Hepatocyte (in vitro differentiated cells): ENCODE results near the gene FANCI.

Experiments used
- EZH2 ChIP-seq: fragments of 200-600 bp; sonication (generic); IDR thresholded peaks from 2 replicates; pipeline ENCODE4 v1.6.1; 2016; ENCODE audit warnings: antibody characterized with exemption, mild to moderate bottlenecking, borderline replicate concordance
- TF ChIP-seq, protein P1 (sequence below): fragments of 200-600 bp; sonication (generic); IDR thresholded peaks from 2 replicates; pipeline ENCODE4 v1.5.1; 2016; ENCODE audit warnings: antibody characterized with exemption, mild to moderate bottlenecking; ENCODE audit not compliant: poor library complexity

DNA sequence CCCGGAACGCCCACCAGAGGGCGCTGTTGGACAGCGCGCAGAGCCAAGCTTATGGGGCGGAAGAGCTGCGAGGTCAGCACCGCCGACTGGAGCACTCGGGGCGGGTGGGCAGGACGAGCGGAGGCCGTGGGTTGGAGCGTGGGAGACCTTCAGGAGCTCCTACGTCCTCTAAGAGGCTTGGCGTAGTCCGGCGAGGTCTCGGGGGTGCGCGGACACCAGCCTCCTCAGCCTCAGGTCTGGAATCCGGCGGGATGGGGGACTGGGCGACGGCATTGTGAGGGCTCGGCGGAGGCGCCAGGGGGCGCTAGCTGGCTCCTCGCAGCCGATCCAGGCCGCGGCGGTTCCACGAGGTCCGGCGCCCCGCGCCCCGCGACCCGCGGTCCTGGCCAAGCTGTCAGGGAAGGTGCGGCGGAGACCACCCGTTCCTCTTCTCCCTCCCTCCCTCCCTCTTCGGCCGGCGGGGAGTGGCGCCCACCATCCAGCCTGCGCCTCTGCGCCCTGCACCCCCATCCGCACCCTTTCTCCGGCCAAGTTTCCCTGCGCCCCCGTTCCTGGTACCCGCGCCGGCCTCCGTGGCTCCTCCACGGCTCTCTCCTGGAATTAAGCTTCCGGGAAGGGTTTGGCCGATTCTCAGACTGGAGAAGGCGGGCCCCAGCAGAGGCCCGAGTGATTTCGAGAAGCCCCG, 115.1 kb downstream of the FANCI start:
- TF ChIP-seq, protein P1, sequence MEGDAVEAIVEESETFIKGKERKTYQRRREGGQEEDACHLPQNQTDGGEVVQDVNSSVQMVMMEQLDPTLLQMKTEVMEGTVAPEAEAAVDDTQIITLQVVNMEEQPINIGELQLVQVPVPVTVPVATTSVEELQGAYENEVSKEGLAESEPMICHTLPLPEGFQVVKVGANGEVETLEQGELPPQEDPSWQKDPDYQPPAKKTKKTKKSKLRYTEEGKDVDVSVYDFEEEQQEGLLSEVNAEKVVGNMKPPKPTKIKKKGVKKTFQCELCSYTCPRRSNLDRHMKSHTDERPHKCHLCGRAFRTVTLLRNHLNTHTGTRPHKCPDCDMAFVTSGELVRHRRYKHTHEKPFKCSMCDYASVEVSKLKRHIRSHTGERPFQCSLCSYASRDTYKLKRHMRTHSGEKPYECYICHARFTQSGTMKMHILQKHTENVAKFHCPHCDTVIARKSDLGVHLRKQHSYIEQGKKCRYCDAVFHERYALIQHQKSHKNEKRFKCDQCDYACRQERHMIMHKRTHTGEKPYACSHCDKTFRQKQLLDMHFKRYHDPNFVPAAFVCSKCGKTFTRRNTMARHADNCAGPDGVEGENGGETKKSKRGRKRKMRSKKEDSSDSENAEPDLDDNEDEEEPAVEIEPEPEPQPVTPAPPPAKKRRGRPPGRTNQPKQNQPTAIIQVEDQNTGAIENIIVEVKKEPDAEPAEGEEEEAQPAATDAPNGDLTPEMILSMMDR, result peak; percentile 96
- TF ChIP-seq EZH2, result no peak
